A673 (cell line): ENCODE results near the gene SLC27A4.

Experiments
- CTCF ChIP-seq: fragments of 300-800, 200-600 bp; sonication (generic); conservative IDR thresholded peaks from 2 replicates; pipeline ENCODE4 v1.5.1; 2017; ENCODE audit warnings: low read depth, mild to moderate bottlenecking, antibody characterized with exemption, low read length, moderate library complexity, mixed read lengths
- EZH2 ChIP-seq: fragments of 200-600 bp; sonication (generic); IDR thresholded peaks from 2 replicates; pipeline ENCODE4 v1.6.1; 2017; ENCODE audit warnings: borderline replicate concordance, low read depth, mild to moderate bottlenecking, mixed read lengths, antibody characterized with exemption, low read length; ENCODE audit not compliant: poor library complexity, severe bottlenecking

GRCh38 chr9:128399861-128400260 is 59.5 kb downstream of the SLC27A4 start:
- TF ChIP-seq EZH2 (no peak), CTCF (no peak)
